SW 1271 (cell line): ENCODE results near the gene TCF4.

Experiments
- DNase-seq, 2 experiments: peaks; one replicate each; lab custom pipeline; 2025; lab: John Stamatoyannopoulos, UW

Gene TCF4

DNA sequence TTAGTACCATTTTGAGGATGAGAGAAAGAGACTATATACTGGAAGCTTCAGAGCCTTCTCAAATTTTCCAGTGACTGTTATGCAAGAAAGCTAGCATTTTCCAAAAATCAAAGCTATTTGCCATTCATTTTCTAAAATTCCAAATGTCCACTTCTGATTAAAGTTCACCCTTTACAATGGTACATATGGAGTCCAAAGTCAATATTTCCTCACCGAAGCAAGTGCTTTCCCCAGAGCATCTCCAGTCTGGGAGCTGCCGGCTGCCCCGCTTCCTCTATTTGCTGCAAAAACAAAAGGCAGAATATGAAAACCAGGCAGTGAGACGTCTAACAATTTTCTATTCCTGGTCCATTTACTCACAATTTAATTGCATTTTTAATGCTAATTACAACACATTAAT lies 326.7 kb downstream of the TCF4 start:
- no peak for DNase-seq

DNA sequence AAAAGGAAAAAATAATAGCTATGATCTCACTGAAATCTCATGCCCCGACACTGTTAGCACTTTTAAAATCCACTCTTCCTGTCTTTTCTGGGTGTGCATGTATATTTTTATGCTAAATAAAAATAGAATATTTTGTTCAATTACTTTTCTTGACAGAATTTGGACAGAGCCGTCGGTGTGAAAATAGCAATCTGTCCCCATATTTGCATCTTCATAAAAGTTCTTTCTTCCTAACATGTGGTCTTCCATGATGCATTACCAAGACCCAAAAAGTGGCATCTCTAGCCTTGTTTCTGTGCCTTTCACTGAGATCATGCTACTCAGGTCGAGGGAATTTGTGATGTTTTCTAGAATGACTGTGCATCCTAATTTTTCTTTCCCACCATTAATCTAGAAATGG lies 329.9 kb downstream of the TCF4 start:
- DNase-seq: no peak

DNA sequence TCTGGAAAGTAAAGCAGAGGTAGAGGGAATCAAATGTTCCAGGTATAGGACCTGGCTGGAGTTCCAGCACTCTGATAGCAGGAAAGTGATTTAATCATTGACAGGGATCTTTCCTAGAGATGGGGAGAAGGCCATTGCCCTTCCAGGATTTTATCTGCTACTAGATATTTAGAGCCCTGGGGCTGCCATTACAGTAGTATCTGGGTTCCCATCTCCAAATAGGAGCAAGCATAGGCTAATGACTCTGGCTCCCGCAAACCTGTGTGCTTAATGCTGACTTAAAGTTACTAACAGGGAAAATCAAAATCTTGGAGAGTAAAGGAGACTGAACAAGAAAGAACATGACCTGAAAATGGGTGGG lies 331.1 kb downstream of the TCF4 start:
- no peak for DNase-seq

DNA sequence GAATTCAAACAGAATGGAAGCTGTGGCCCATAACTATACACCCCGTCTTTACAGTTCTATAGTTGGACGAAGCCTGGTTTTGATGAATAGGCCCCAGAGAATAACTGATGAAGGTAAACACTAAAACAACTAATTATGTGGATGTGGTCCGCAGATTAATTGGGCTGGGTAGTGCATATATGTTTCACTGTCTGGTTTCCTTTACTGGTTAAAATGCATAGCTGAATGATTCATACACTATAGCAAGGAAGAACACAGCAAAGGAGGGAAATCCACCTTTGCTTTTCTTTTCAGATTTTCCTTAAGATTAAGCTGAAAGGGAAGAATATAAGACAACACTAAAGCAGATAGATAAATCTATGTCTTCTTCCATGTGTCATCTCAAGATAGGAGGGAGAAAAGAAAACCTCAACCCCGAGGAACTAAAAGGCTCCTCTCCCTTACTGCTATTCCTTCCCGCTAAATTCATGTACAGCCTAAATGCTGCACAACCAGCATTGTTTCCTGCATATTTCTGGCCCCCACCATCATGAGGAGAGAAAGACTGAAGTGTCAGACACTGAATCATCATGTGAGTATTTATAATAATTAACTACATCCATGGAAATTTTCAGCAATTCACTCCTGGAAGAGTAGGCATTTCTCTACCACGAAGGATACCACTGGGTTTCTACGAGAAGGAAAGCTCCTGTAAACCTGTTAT lies 331.6 kb downstream of the TCF4 start:
- DNase-seq: no peak

DNA sequence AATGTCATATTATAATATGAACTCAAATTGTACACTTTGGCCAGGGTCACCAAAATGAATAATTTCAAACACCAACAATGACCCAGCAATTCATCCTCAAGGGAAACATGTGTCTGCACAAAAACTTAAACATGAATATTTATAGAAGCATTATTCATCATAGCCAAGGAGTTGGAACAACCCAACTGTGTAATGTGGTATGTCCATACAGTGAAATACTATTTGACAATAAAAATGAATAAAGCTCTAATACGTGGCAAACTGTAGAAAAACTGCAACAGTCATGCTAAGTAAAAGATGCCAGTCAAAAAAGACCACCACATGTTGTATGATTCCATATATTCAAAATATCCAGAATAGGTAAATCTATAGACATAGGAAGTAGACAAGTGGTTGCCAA lies 334.2 kb downstream of the TCF4 start:
- DNase-seq: no peak

DNA sequence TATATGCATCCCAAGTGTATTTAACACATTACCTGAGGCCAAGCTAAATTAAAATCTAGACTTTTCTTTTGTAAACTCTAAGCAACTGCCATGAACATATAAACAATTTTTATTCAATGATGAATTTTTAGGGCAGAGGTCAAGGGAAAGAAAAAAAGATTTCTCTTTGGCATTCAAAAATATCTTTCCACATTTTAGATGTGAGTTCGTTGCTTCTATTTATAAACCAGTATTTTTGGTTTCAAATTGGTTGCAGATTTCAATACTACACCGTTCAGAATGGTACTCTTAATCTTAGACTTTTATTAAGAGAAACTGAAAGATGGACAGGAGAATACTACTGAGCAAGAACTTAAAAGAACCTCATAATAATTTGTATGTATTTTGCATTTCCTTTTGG lies 335.1 kb downstream of the TCF4 start:
- DNase-seq: no peak

DNA sequence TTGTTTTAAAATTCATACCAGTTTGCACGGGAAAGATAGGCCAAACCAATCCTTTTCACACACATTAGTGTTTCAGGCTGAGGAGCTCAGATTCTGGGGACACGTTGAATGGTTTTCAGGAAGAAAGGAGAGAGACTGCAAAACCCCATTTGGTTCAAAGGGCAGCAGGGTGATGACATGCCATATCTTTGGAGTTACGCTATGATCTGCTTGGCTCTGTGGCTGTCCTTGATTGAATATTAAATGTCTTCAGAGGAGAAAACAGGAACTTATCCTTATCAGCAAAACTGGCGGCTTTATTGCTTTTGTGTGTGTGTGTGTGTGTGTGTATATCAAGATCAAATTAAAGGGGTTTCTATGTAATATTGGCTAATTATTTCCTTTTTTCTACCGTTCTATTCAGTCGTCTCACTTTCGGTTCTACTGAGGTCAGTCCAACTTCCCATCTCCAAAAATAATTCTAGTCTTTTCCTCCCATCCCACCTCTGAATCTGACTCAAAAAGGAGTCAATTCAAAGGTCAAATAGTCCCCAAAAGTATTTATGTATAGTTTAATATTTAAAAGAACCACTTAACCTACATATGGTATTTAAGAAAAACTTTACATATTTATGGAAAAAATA lies 335.8 kb downstream of the TCF4 start:
- no peak for DNase-seq

DNA sequence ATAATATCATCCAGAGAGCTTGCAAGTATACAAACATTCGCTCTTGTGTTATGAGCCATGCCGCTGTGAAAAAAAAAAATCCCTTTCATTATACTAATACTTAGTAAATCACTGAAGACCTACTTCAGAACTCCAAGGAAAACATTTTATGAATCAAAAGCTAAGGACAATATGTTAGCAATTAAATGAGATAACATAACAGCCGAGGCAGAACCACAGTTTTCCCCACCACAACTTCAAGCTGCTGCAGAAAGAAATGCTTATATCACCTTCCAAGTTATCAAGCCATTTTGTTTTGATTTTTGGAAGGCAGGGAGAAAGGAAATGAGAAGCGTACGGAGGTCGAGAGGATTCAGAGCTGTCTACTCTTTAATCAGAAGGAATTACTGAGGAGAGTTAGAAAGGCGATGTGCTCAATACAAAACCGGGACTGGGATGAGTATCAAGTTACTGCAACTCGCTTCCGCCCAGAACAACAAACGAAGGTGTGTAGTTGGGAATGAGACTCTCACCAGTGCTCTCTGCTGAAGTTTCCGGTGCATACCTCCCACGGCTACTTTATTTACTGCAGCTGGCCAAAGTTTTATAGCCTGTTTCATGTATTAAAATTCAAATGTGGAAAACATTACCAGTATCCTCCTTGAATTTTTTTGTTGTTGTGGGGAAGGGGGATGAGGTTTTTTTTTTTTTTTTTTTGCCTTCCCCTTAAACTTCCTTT lies 336.6 kb downstream of the TCF4 start:
- no peak for DNase-seq

DNA sequence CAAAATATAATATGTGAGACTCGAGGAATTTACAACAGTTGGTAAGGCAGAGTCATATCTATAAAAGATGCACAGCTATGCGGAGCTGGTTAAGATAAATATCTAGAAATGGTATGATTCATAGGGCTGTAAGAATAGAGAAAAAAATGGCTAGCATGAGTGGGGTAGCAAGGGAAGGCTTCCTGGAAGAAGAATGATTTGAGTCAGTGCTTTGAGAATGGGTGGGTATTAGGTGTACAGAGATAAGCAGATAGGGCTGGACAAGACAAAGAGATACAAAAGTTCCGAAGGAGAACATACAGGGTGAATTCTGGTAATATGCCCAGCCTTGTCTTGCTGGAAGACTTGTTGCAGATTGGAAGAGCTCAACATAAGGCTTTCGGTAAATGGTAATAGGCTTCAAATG lies 337.2 kb downstream of the TCF4 start:
- no peak for DNase-seq

DNA sequence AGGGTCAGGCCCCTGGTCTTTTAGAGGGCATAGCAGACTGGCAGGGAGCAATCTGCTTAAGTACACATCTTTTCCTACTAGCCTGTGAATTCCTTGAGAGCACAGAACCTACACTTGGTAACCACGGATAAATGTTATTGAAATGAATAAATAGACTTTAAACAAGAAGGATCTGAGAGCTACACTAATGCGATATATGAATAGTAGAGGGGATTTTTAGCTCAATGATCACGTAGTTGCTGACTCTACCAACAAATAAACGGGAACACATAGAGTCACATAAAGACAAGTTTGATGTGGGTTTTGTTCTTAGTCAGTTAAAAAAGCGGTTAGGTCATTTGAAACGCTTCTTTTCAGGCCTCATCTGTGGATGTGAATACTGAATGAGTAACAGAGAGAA lies 338.4 kb downstream of the TCF4 start:
- DNase-seq: no peak

DNA sequence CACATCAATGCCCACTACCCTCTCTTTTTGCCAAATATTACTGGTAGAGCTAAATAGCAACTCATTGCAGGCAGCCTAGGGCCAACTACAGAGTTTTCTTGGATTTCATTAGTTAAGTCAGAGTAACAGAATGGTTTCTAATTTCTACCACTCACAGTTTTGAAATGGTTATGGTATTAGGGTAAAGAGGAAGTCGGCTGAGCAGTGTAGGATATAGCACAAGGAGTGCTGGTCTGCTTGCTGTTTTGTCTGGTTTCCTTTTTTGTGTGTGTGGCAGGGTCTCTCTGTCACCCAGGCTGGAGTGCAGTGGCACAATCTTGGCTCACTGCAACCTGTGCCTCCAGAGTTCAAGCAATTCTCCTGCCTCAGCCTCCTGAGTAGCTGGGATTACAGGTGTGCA lies 339.5 kb downstream of the TCF4 start:
- DNase-seq: no peak

DNA sequence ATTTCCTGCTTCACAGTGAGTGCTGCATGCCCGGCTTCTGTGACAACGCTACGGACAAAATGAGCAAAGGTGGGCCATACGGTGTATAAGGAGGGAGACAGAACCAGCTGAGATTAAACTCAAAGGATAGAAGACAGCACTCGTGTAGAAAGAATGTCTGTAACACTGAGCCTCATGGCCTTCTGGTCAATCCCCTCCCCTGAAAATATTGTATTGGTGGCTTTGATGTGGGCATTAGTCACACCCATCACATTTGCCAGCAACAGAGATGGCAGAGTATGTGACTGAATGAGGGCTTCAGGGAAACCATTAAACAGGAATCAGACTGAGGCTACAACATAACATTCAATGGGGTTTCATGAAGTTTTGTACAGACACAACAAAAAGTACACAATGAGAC lies 341.0 kb downstream of the TCF4 start:
- no peak for DNase-seq

DNA sequence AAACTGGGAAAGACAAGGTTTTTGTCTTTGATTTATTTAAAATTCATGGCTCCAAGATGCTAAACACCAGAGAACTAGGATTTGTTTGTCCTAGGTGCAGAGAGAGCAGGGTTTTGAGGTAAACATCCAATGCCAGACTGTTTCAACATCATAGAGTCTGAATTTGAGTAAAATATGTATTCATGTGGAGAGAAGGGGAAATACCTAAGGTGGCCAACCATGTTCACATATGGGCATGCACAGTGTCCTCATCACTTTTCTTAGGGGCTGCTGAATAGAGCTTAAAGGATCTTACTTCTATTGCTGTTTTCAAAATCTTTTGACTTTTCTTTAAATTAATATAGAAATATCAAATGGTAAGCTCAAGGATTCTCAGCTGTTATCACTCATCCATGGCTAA lies 341.7 kb downstream of the TCF4 start:
- DNase-seq: no peak

DNA sequence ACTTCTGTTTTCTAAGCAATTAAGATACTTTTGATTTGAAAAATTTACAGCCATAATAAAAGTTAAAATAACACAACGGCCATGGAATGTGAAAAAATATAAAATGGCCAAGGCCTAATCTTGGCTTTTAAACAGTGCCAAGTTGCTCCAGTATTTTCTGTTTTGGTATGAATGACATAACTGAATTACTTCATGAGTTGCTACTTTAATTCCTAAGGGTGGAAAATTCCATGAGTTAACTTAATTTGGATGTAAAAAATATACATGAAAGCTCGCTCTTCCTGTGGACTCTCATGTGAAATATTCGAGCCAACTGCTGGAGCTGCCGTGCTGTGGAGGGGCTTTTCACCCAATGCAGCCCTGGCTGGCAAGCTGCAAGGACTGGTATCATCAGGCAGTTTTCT lies 342.8 kb downstream of the TCF4 start:
- DNase-seq: no peak

DNA sequence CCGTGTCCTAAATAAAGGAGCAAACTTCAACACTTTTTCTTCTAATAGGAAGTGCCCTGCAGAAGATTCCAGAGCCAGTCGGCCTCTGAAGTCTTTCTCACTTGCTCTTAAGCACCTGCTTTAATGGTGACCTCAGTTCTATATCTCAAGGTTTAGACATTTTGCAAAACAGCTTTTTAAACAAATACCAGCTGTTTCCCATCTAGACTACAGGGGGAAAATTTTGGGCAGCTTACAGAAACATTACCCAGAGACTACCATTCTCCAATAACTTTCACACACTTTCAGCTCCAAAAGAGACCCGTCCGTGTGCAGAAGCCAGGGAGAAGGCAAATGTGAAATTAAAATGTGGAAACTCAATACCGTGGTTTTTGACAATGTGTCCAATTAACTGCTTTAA lies 343.4 kb downstream of the TCF4 start:
- no peak for DNase-seq

DNA sequence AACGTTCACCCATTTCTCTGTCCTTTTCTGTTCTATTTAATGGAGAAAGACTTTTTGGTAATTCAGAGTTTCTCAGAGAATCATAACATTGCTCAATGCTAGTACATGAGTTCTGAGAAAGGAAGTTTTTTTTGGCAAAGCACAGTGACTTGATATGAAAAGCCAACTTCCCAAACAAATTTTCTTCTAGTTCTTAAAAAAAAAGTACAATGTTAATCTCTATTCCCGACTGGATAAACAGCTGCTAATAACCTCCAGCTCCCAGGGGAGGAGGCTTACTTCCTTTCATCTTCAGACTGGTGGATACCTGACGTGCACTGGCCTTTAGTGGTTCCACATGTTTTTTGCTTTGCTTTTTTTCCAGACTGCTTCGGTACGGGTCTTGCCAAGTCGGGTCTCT lies 344.1 kb downstream of the TCF4 start:
- DNase-seq: no peak

DNA sequence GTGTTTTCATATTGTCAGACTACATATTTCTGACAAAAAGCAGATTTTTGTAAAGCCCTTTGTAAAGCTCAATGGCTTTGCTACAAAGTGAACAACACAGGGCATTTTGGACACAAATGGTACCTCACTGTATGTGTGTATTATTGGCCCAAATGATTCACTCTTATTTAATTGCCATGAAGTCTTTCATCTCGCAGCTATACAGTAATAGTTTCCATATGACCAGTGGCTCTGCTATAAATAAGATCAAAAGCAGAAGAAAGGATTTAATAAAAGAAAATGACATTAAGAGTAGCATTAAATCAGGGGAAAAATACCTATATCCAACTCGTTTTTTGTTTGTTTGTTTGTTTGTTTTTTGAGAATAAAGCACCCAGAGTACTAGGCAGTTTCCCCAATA lies 344.7 kb downstream of the TCF4 start:
- no peak for DNase-seq

DNA sequence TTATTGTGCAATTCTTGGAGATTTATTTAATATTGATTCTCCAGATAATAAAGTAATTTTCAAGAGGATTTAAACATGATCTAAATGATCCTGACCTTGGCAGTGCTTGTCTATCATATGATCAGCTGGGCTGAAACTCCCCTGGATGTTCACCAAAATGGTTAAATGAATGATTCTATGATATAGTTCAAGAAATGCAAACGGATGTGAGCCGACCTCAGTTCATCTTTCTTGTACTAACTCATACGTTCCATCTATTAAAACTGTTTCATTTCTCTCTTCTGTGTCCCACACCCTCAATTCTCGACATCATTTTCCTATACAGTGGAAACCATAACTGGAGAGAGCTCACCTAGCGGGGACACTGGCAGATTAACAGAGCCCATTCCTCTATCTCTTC lies 347.0 kb downstream of the TCF4 start:
- DNase-seq: no peak

DNA sequence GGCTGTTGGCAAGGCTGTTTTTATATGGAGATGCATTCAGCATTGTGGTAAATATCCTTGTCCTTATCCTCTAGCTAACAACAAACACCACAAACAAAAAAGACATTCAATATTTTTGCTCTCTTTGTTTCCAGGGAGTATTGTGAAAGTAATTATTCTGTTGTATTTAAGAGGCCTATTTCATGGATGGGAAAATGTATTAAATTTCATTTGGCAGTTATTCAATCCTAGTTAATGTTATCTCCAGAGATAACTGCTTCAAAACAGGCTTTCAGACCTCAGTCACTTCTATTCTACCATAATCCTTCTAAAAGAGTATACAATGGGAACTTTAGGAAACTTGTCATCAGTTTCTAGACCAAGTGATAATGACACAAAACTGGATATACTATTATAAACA lies 348.3 kb downstream of the TCF4 start:
- no peak for DNase-seq

DNA sequence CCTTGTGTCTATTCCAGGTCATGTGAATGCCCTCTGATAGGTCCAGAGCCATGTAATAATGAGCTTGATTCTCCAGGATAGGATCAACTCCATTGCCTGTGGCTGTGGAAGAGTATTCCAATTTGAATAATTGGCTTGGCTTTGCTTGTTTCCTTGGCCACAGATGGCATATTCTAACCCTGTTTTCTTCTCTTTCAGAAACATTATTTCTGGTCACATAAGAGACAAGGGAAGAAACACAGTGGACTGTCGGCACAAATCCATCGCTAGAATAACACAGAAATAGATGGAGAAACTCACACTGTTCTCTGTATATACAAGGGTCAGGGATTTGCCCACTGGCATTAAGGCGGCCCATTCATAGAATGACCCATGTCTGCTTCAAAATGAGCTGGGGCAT lies 350.3 kb downstream of the TCF4 start:
- no peak for DNase-seq

DNA sequence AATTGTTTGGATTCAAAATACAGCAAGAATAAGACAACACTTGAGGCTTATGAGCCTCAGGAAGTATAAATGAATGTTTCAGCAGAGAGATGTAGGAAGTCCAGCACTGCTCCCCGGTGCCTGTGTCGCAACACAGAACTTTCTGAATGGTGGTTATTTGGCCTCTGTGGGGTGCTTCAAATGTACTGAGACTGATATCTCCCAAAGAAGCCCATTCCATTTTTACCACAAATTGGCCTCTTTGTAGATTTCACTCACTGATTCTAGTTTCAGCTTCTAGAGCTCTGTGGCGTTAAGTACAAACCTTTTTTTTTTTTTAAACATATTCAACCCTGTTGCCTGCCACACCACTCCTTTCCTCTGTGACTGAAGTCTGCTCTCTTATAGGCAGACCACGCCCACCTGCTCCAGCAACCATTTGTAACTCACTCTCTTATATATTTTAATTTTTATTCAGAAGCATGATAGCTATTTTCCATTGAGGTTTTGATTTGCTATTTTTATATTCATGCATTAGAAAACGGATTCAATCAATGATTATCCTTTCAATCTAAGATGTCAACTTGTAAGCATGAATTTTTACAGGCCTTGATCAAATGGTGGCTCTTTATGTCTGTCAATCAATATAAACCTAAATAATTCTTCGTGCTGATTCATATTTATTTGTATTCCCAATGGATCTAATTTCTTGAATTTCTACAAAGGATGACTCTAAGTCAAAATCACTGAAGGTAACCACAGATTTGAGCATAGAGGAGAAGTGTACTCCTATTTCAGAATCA lies 351.7 kb downstream of the TCF4 start:
- DNase-seq: no peak

DNA sequence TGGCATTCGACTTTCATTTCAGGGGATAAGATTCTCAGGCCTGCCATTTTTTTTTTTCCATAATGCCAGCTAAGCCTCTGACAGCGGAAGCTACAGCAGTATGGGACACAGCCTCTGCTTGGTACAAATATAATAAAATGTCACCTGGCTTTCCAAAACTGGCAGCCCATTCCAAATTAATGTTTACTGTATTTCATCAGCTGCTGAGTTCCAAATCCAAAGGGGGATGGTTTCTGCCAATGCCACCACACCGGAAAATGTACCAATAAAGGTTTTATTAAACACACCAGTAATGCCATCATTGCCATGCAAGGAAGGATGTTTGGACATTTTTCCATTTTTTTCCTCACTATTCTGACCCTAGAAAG lies 352.9 kb downstream of the TCF4 start:
- DNase-seq: no peak
